ENCODE measurements around the gene MINDY4.
A peak's percentile ranks its signal among the peaks of the same experiment; 100 is the strongest.

Gene MINDY4

DNA sequence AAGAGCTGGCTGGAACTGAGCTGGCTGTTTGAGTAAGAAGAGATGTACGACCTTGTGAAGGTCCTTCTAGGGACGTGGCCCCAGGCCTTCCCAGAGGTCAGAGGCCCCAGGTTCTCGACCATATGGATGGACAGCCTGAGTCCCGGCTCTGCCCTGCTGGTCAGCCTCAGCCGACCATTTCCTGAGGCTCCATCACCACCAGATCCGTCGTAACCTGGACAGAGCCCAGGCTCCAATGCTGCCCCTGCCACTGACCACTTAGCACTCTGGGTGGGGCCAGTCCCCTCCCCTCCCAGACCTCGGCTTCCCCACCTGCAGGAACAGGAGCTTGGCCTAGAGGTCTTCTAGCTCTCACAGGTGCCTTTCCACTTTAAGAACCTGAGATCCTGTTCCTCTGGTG lies 29.9 kb upstream of the MINDY4 start:
- no peak for DNase-seq (ENCODE audit: low read depth in 3 of 3)

DNA sequence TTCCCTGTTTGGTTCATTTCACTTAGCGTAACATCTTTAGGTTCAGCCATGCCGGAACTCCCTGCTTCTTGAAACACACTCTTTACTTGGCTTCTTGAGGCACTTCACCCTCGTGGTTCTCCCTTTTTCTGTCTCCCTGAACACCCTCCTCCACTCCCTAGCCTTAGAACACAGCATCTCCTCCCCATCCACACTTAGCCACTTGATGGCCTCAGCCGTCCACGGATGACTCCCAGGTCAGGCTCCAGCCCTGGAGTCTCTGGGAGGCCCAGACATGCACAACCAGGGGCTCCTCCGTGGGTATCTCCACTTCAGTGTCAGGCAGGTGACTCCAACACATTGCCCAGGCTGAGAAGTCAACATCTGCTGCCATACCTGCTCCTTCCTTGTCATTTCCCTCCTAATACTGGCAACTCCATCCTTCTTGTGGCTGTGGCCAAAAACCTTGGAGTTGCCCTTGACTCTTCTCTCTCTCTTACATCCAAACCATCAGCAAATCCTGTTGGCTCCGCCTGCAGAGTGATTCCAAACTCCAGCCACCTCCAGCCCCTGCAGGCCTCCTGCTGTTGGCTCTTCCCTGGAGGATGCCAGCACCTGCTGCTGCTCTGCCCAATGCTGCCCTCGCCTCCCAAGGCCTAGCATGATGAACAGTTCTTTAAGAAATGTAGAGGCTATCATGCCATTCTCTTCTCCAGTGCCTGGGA lies 27.7 kb upstream of the MINDY4 start:
- DNase-seq (ENCODE audit: low read depth in 3 of 3) = no peak

DNA sequence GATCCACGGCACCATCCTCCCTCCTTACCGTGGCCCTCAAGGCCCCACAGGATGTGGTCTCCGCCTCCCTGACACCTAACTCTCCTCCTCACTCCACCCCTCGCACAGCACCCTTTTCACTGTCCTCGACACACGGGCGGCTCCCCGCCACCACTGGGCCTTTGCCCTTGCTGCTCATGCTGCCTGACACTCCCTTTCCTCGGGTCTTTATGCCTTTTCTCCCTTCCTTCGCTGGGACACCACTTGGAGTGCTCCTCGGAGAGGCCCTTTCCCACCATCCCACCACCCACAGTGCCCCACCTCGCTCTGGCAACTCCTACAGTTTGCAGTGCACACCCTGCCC lies 27.2 kb upstream of the MINDY4 start:
- DNase-seq (ENCODE audit: low read depth in 3 of 3) = no peak

DNA sequence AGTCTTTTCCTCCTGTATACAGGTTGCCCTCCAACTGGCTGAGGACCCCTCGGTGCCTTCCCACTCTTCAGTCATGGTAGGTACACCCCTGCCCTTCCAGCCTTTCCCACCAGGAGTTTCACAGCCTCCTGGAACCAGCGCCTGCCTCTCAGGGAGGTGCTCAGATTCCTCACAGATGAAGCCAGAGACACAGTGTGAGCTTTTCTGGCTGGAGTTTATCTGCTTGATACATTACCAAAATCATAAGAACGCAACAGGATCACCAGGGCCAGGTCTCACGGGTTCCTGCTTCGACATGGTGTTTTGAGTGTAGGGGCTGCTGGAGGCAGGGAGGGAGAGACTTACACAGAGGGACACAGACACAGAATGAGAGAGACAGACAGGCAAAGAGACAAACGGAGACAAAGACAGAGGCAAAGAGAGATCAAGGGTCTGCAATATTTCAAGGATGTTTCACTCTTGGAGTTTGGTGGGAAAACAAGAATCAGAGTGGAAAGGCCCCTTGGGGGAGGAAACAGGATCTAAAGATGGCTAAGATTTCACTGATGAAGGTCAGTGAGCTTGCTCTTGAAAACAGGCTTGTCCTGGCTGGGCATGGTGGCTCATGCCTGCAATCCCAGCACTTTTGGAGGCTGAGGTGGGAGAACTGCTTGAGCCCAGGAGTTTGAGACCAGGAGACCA lies 25.8 kb upstream of the MINDY4 start:
- DNase-seq (ENCODE audit: low read depth in 3 of 3) = no peak

DNA sequence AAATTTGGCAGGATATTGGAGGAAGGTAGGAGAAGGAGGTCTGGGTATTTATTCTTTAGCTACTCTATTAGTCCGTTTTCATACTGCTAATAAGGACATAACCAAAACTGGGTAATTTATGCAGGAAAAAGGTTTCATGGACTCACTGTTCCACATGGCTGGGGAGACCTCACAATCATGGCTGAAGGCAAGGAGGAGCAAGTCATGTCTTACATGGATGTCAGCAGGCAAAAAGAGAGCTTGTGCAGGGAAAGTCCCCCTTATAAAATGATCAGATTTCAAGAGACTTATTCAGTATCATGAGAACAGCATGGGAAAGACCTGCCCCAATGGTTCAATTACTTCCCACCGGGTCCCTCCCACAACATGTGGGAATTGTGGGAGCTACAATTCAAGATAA lies 21.2 kb upstream of the MINDY4 start:
- no peak for DNase-seq (ENCODE audit: low read depth in 3 of 3)

DNA sequence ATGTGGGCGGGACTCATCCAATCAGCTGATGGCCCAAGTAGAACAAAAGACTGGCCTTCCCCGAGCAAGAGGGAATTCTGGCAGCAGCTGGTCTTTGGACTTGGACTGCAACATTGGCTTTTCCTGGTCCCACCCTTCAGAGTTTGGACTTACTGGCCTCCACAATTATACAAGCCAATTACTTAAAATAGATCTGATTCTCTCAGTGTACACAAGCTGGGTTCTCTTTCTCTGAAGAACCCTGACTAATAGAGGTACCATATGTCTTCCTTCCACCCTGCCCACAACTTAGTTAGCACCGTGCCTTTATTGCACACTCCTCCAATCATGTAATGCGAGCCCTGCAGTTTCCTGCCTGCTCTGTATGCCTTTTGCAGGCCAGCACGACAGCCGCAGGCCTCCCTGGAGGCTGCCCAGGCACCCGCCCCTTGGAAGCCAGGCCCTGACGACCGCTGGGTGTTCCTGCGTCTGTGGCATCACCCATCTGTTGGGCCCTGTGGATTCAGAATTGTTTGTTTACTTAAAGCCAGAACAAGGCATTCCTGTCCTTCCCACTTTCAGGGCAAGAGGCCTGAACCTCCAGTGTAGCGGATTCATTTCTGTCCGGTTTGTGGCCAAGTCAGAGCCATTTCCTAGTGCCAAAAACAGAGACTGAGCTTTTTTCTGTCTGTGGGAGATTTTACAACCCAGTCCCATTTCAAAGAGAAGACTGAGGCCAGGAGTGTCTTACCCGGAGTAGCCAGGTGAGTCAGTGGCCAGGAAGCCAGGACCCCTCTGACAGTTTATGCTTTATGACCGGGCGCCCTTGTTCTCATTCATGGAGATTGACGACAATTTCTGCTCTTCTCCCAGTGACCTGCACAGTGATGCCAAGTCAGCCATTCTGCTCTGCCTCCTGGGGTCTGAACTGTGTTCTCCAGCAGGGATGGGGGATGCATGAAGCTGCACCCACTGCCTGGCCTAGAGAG lies 20.2 kb upstream of the MINDY4 start:
- no peak for DNase-seq (ENCODE audit: low read depth in 3 of 3)

DNA sequence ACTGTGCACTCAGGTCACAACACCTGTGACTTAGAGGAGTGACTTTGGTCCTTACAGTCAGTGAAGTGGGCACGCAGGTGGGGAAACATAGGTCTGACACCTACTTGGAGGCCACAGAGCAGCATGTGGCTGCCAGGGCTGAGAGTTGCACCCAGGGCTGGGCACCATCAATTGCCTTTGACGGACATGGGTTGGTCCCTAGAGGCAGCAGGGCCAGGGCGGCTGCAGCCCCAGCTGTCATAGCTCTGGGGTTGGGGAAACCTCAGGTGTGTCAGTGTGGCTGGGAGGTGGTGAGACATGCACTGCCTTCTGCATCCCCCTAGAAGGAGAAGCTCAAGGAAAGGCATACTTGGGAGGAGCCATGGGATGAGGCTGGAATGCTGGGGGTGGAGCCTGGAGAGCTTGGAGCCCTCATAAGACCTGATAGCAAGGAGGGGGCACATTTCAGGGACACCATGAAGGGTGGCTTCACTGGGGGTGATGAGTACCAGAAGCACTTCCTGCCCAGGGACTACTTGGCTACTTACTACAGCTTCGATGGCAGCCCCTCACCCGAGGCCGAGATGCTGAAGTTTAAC lies 19.4 kb upstream of the MINDY4 start, which contains the start of gene INMT:
INMT (plus strand) TSS at position 440 of the 578 bp plus-strand sequence; CDS start at position 456, 16 bp downstream.
- DNase-seq (ENCODE audit: low read depth in 3 of 3) = no peak

DNA sequence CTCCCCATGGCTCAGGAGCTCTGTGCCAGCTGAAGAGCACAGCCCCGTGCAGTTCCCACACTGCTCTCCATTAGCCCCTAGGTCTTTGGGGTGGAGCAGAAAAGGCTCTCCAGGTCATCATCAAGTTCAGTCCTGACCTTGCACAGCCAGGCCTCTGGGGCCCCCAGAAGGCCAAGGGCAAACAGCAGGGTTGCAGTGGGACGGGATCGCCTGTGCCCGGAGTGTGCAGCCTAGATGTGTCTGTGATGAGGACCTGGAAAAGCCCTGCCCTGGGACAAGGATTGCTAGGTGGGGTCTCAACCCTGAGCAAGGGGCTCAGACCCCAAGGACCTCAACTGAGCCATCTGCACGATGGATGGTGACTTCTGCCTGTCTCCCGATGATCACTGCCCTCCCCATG lies 18.7 kb upstream of the MINDY4 start:
- DNase-seq (ENCODE audit: low read depth in 3 of 3) = no peak

DNA sequence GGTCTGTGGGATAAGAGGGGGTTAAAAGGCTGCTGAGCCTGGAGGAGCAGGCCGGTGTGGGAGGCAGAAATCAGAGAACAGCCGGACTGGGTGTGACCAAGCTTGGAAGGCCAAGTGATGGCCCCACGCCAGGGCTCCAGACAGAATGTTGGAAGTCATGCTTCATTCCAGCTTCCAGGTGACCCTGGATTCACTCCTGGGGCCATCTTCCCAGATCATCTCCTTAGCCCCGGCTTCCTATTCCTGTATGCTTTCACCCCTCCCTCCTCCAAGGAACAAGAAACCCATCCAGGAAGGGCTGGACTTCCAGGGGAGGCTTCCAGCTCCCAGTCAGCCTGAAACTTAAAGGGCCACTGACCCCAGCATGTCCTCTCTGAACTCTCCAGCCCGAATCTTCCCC lies 18.2 kb upstream of the MINDY4 start:
- no peak for DNase-seq (ENCODE audit: low read depth in 3 of 3)

DNA sequence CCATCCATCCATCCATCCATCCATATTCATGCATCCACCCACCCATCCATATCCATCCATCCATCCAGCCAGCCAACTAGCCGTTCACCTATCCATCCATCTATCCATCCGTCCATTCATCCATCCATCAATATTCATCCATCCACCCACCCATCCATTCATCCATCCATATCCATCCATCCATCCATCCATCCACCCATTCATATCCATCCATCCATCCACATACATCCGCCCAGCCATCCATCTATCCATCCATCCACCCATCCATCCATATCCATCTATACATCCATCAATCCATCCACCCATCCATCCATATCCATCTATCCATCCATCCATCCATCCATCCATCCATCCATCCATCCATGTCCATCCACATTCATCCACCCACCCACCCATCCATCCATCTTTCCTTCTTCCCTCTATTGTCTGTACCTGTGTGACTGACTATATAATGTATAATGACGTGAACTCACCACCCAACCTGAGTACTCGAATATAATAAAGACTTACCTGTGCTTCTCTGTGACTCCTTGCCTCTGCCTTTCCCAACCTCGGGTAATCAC lies 16.8 kb upstream of the MINDY4 start:
- DNase-seq (ENCODE audit: low read depth in 3 of 3) = no peak

DNA sequence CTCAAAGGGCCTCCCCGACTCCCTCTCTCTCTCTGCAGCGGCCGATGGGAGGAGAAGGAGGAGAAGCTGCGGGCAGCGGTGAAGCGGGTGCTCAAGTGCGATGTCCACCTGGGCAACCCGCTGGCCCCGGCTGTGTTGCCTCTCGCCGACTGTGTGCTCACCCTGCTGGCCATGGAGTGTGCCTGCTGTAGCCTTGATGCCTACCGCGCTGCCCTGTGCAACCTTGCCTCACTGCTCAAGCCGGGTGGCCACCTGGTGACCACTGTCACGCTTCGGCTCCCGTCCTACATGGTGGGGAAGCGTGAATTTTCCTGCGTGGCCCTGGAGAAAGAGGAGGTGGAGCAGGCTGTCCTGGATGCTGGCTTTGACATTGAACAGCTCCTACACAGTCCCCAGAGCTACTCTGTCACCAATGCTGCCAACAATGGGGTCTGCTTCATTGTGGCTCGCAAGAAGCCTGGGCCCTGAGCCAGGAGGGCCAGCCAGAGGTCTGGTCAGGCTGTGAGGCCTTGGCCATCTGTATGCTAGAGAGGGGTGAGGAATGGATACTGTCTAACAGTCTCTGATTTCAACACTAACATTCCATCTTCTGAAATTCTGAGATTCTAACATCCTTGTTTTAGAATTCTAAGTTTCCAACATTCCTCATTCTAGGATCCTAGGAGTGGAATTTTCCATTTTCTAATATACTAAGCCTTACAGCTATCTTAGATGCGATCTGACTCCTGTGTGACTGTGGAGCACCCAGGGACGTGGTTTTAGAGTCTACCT lies 15.6 kb upstream of the MINDY4 start:
- DNase-seq (ENCODE audit: low read depth in 3 of 3) = no peak

DNA sequence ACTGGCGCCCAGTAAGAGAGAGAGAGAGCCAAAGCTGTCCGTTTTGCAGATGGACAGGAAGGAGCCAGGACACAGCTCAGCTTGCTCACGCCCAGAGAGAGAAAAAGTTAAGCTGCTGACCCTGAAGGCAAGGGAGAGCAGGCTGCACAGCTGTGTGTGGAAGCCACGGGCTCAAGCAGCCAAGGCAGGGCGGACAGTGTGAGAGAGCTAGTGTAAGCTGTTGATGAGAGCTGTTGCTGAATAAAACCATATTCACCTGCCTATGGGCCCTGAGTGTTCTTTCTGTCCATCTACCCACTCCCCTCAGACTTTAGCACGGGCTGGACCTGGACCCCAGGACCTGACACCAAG lies 13.9 kb upstream of the MINDY4 start:
- no peak for DNase-seq (ENCODE audit: low read depth in 3 of 3)

DNA sequence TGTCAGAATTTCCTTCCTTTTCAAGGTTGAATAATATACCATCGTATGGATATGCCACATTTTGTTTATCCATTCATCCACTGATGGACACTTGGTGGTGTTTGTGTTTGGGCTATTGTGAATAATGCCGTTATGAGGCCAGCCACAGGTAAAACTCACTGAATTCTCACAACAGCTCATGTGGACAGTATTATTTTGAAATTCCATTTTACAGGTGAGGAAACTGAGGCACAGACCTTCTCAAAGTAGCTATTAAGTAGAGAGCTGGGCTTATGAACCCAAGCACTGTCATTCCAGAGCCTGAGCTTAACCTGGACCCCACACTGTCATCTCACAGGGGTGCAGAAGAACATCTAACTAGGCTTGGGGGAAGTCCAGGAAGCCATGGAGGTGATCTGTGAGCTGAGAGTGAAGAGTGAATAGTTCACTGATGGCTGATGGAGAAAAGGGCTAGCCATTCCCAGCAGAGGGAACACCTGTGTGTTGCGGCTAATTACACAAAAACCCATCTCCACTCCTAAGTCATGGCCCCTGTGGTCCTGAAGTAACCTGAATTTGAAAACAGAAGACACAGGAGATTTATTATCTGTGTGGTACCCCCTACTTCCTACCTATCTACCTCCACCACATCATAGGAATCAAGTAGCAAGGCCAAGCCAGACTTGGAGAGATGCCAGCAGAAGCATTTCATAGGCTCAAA lies 10.6 kb upstream of the MINDY4 start:
- no peak for DNase-seq (ENCODE audit: low read depth in 3 of 3)

DNA sequence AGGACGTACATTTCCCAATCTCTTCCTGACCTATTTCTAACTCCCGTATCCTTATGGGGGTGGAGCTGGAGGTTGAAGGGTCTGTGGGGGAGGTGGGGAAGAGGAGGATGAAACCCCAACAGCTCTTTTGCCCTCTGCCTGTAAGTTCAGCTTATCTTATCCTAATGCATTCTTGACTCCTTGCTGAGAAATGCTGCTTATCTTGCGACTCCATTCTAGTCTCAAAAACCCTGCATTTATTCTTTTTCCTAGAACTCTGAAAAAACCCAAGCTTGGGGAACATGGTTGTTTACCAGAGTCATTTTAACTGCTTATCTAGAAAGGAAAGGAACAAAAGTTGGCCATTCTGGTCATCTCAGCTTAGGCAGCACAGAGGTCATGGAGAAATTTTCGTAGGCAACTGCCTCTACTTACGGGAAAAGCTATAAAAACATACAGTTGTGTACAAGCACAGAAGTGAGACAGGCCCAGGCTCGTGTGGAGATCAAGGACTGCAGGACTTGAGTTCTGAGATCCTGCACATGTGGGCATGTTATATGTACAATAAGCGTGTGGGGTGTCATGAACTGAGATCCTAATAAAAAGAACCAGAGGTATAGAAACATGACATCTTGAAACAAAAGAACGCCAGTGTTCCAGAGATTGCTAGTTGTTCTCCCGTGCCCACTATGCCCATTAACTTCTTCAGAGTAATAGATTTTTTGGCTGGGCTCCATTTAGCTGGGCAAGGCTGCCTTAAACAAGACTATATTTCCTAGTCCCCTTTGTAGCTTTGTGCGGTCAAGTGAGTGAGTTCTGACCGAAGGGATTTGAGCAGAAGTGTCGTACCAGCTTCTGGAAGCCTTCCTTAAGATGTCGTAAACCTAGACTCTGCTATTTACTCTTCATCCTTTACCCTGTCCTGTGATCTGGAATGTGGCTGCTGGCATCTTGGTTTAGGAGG lies 9.7 kb upstream of the MINDY4 start:
- DNase-seq (ENCODE audit: low read depth in 3 of 3) = no peak

DNA sequence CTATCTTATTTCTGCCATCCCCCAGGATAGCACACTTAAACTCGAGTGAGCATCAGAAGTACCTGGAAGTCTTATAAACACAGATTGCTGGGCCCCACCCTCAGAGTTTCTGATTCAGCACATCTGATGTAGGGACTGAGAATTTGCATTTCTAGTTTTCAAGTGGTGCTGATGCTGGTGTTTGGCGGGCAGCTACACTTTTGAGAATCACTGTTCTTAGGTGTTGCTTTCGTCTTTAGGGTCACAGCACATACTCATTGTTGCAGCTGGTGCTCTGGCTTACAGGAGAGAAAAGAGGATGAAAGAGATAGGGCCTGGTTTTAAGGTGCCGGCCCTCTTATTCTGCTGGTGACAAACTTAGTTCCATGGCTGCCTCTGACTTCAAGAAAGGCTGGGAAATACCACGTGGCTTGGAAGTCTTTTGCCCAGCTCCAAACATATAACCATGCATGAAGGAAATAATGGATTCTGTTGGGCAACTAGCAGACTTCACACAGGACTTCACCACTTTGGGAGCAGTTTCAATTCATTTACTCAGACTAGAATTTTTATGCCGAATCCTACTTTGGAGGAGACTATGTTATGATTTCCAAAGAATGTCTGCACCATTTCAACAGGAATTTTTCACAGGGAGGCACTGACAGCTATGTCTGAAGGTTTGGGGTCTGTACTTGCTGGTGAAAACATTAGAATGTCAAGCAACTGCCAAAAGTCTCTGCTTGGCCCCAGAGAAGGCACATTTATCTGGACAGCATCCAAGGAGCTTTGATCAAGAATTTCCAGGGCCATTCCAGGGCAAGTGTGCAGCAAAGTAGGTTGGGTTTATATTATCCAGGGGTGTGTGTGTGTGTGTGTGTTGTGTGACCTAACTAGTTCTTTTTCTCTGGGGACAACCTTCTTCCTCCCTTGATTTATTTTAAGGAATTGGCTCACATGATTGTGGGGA lies 6.9 kb upstream of the MINDY4 start:
- no peak for DNase-seq (ENCODE audit: low read depth in 3 of 3)

DNA sequence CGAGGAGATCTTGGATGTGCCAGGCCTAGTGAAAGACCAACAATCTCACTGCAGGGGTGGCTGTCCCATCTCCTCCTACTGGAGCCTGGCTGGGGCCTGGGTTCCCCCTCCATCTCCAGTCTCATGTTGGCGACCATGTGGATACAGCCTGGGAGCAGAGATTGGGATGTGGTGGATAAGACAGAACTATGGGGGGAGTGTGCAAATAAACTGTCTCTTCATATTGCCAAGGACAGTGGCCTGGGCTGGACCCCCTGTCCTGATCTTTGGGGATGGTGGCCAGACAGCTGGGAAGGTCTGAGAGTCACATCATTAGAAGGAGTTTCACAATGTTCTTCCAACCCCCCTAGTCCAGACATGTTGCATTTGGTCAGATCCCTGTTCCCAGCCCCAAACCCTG lies 5.8 kb upstream of the MINDY4 start:
- no peak for DNase-seq (ENCODE audit: low read depth in 3 of 3)

DNA sequence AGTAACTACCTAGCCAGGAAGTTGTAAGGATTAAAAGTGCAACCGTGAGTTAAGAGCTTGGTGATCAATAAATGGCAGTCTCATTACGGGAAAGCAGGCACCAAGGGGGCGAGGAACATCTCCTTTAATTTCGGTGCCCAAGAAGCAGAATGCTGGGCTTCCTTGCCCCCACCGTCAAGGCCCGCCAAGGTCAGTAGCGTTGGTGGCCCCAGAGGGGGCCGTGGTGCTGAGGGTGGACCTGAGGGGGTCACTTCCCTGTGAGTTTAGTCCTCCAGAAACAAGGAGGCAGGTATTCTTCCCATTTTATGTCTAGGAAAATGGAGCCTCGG lies 408 bp upstream of the MINDY4 start:
- DNase-seq (ENCODE audit: low read depth in 3 of 3) = no peak

DNA sequence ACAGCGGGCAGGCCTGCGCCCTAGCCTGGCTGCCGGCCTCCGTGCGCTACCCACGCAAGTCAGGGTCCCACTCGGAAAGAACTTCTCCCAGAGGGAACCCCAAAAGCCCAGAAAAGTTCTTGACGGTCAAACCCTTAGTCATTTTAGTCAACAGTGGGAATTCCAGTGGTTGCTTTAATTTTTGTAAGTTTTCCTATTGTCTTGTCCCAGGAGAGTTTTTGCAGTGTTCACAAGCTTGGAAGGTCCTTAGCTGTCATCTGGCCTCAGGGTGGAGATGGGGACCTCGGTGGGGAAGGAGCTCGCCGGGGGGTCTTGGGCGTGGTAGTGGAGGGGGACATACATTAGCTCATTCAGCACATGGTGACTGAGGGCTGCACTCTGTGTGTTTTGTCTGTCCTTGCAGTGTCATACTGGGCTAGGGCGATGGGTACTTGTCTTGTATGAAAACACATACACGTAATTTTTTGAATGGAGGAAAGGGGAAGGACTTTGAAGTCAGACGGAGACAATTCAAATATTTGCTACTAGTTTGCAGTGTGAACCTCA lies 736 bp downstream of the MINDY4 start:
- peak in 1 of 3 experiments; percentile 1 for DNase-seq (ENCODE audit: low read depth in 3 of 3)
